Peyer's patch (tissue), 4 donors: ENCODE data around the gene VAV2. TPM values are rescaled to one million over a fixed set of nuclear protein-coding genes. Genes with fewer than 3 reads are reported as not detected.

Experiments used
- DNase-seq, 3 donors: peaks; one replicate each; pipeline ENCODE4 v3.0.0-alpha.2; 2017 to 2019
- H3K27ac ChIP-seq, 4 donors: fragments of 200-600 bp; sonication (generic); one replicate each; pipeline ENCODE4 v1.5.1; 2016 to 2019
- H3K27me3 ChIP-seq, 2 donors: fragments of 200-600 bp; sonication (generic); one replicate each; pipeline ENCODE4 v1.5.1; 2019
- H3K36me3 ChIP-seq, 3 donors: fragments of 200-600 bp; sonication (generic); one replicate each; pipeline ENCODE4 v1.5.1; 2016 to 2019
- H3K4me1 ChIP-seq, 4 donors: fragments of 200-600 bp; sonication (generic); one replicate each; pipeline ENCODE4 v1.5.1; 2016 to 2019
- H3K4me3 ChIP-seq, 4 donors: fragments of 200-600 bp; sonication (generic); 1 replicate in 3 of 4; 2 replicates in 1 of 4; pipeline ENCODE4 v1.5.1; 2016 to 2019; ENCODE audit warnings: mild to moderate bottlenecking in 1 of 4
- H3K9me3 ChIP-seq, 4 donors: fragments of 200-600 bp; sonication (generic); one replicate each; pipeline ENCODE4 v1.5.1; 2016 to 2019; ENCODE audit warnings: mild to moderate bottlenecking in 1 of 4
- CTCF ChIP-seq, 6 experiments: fragments of 450-650 bp in 4 of 6; fragments of 200-600 bp in 2 of 6; sonication (generic) in 1 of 6; IDR thresholded peaks; one replicate each; pipeline ENCODE4 v1.5.1; 2017 to 2019; ENCODE audit warnings: antibody characterized with exemption in 6 of 6, mild to moderate bottlenecking in 3 of 6, moderate library complexity in 1 of 6
- POLR2A ChIP-seq, 2 donors: fragments of 450-650 bp; IDR thresholded peaks; one replicate each; pipeline ENCODE4 v1.5.1; 2017; ENCODE audit warnings: antibody characterized with exemption in 2 of 2, mild to moderate bottlenecking in 2 of 2, moderate library complexity in 2 of 2
- total RNA-seq, 4 donors: library from RNA; depleted of rRNA; stranded (reverse); fragments of >200 nt; gene quantifications; one replicate each; pipeline ENCODE4 v1.1.0, GENCODE V29; 2016

VAV2 gene
- total RNA-seq, 4 donors from 2014 or later: 47.9 to 61.8 (median 58.9) TPM

GRCh38 chr9:133845440-133845839 lies 146.7 kb downstream of the VAV2 start:
- Histone ChIP-seq H3K4me3 (no peak overlapping the region), H3K27me3 (no peaks in the 10 kb centered on the region), H3K27ac (peak overlapping the region; percentile 27 to 72 (median 46)), H3K4me1 (peaks cover 0 to 20% (median 4%) of the 10 kb centered on the region in 4 donors), H3K36me3 (no peaks in the 10 kb centered on the region), H3K9me3 (no peaks in the 10 kb centered on the region)
- TF ChIP-seq POLR2A (IDR thresholded peaks at IDR 0.05): no peak
- TF ChIP-seq CTCF (IDR thresholded peaks at IDR 0.05): no peak
- peak in 2 of 3 donors; percentile 40 to 73 for DNase-seq

GRCh38 chr9:133844881-133845410 lies 147.2 kb downstream of the VAV2 start:
- DNase-seq: no peak
- H3K4me1 ChIP-seq: peaks cover 0 to 20% (median 4%) of the 10 kb centered on the region in 4 donors
- no peaks in the 10 kb centered on the region for H3K9me3 ChIP-seq
- H3K36me3 ChIP-seq: no peaks in the 10 kb centered on the region
- no peak overlapping the region for H3K4me3 ChIP-seq
- H3K27ac ChIP-seq: peak overlapping the region; percentile 27 to 72 (median 58)
- no peaks in the 10 kb centered on the region for H3K27me3 ChIP-seq
- no peak for TF ChIP-seq CTCF (IDR thresholded peaks at IDR 0.05)
- no peak for TF ChIP-seq POLR2A (IDR thresholded peaks at IDR 0.05)

- Histone ChIP-seq H3K9me3 (no peaks in the 10 kb centered on the region), H3K36me3 (no peaks in the 10 kb centered on the region), H3K27ac (peak overlapping the region in 2 of 4 donors; percentile 55 to 72), H3K27me3 (no peaks in the 10 kb centered on the region), H3K4me3 (no peak overlapping the region), H3K4me1 (peaks cover 0 to 20% (median 4%) of the 10 kb centered on the region in 4 donors)
- TF ChIP-seq POLR2A (IDR thresholded peaks at IDR 0.05) (no peak), CTCF (IDR thresholded peaks at IDR 0.05) (no peak)
- DNase-seq: no peak
These were observed 147.7 kb downstream of the VAV2 start for GRCh38 chr9:133844398-133844784.

GRCh38 chr9:133843751-133844397 lies 148.2 kb downstream of the VAV2 start:
- no peak overlapping the region for H3K4me3 ChIP-seq
- DNase-seq: no peak
- peaks cover 0 to 20% (median 4%) of the 10 kb centered on the region in 4 donors for H3K4me1 ChIP-seq
- no peaks in the 10 kb centered on the region for H3K27me3 ChIP-seq
- peak overlapping the region in 2 of 4 donors; percentile 55 to 72 for H3K27ac ChIP-seq
- no peaks in the 10 kb centered on the region for H3K36me3 ChIP-seq
- TF ChIP-seq POLR2A (IDR thresholded peaks at IDR 0.05) (no peak), CTCF (IDR thresholded peaks at IDR 0.05) (no peak)
- no peaks in the 10 kb centered on the region for H3K9me3 ChIP-seq

GRCh38 chr9:133843250-133843649 lies 148.9 kb downstream of the VAV2 start:
- Histone ChIP-seq H3K9me3 (no peaks in the 10 kb centered on the region), H3K27ac (peak overlapping the region in 1 of 4 donors; percentile 57), H3K36me3 (no peaks in the 10 kb centered on the region), H3K4me1 (peaks cover 0 to 20% (median 4%) of the 10 kb centered on the region in 4 donors), H3K27me3 (no peaks in the 10 kb centered on the region), H3K4me3 (no peak overlapping the region)
- TF ChIP-seq CTCF (IDR thresholded peaks at IDR 0.05): no peak
- DNase-seq: no peak
